Astrocyte (in vitro differentiated cells and primary cell): ENCODE data around the gene SEMG2.

ENCODE experiments used
- CTCF ChIP-seq: IDR thresholded peaks from 2 replicates; pipeline ENCODE4 v1.5.1; 2011; ENCODE audit warnings: low read depth, mild to moderate bottlenecking, inconsistent platforms, low read length, moderate library complexity; ENCODE audit not compliant: insufficient read depth
- EZH2 ChIP-seq: IDR thresholded peaks from 2 replicates; pipeline ENCODE4 v1.6.1; 2012; ENCODE audit warnings: mild to moderate bottlenecking, low read length, inconsistent platforms; ENCODE audit not compliant: insufficient read depth

- TF ChIP-seq EZH2 = no peak
- TF ChIP-seq CTCF = no peak
These were observed 2.0 kb downstream of the SEMG2 start for GRCh38 chr20:45223136-45223535.
